A673 (cell line): Measurements from ENCODE around the gene ZBTB12.

ENCODE experiments used
- CTCF ChIP-seq: fragments of 300-800, 200-600 bp; sonication (generic); conservative IDR thresholded peaks from 2 replicates; pipeline ENCODE4 v1.5.1; 2017; ENCODE audit warnings: low read depth, mild to moderate bottlenecking, antibody characterized with exemption, low read length, moderate library complexity, mixed read lengths
- EZH2 ChIP-seq: fragments of 200-600 bp; sonication (generic); IDR thresholded peaks from 2 replicates; pipeline ENCODE4 v1.6.1; 2017; ENCODE audit warnings: borderline replicate concordance, low read depth, mild to moderate bottlenecking, mixed read lengths, antibody characterized with exemption, low read length; ENCODE audit not compliant: poor library complexity, severe bottlenecking

GRCh38 chr6:31945507-31946369 lies 43.9 kb upstream of the ZBTB12 start, which contains the start of gene CFB:
- no peak for TF ChIP-seq CTCF
- no peak for TF ChIP-seq EZH2
